ENCODE results near the gene PTPRE. TPM values are rescaled to one million over a fixed set of nuclear protein-coding genes. Genes with fewer than 3 reads are reported as not detected.

PTPRE gene
- total RNA-seq, 2 donors from 2014 or later, result 11.3 to 23.5 TPM

DNA sequence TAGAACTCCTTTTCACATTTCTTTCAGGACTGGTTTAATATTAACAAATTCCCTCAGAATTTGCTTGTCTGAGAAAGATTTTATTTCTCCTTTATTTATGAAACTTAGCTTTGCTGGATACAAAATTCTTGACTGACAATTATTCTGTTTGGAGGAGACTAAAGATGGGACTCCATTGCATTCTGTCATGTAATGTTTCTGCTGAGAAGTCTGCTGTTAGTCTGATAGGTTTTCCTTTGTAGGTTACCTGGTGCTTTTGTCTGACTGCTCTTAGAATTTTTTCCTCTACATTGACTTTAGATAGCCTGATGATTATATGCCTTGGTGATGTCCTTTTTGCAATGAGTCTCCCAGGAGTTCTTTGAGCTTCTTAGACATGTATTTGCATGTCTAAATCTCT is 37.6 kb upstream of the PTPRE start:
- Histone ChIP-seq H3K9me3 (peaks cover 0 to 17% of the 10 kb centered on the region in 2 donors), H3K36me3 (no peaks in the 10 kb centered on the region), H3K4me1 (peaks cover 0 to 7% of the 10 kb centered on the region in 2 donors), H3K27ac (no peak overlapping the region), H3K27me3 (no peaks in the 10 kb centered on the region), H3K4me3 (no peak overlapping the region)
- TF ChIP-seq, protein P1, sequence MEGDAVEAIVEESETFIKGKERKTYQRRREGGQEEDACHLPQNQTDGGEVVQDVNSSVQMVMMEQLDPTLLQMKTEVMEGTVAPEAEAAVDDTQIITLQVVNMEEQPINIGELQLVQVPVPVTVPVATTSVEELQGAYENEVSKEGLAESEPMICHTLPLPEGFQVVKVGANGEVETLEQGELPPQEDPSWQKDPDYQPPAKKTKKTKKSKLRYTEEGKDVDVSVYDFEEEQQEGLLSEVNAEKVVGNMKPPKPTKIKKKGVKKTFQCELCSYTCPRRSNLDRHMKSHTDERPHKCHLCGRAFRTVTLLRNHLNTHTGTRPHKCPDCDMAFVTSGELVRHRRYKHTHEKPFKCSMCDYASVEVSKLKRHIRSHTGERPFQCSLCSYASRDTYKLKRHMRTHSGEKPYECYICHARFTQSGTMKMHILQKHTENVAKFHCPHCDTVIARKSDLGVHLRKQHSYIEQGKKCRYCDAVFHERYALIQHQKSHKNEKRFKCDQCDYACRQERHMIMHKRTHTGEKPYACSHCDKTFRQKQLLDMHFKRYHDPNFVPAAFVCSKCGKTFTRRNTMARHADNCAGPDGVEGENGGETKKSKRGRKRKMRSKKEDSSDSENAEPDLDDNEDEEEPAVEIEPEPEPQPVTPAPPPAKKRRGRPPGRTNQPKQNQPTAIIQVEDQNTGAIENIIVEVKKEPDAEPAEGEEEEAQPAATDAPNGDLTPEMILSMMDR (IDR thresholded peaks at IDR 0.05), result no peak
- no peak for DNase-seq (ENCODE audit: low spot score)

DNA sequence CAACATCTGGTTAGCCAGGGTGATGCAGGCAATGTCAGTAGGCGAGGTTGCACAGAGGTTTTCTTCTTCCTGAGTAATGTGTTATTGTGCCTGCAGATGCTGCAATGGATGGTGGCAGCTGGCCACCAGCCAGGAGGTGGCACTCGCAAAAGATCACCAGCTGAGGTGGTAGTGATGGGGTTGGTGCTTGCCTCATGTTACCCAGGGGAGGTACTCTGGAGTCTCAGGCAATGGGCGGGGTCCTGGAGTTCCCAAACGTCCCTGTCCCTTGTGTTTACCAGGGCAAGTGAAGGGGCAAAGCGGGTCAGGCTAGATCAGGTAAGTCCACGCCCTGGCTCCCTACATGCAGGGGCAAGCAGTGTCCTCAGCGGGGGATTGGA is 35.3 kb upstream of the PTPRE start:
- H3K4me3 ChIP-seq, result no peak overlapping the region
- TF ChIP-seq, protein P1 (IDR thresholded peaks at IDR 0.05), result no peak
- no peaks in the 10 kb centered on the region for H3K27me3 ChIP-seq
- no peak overlapping the region for H3K27ac ChIP-seq
- DNase-seq (ENCODE audit: low spot score), result no peak
- H3K4me1 ChIP-seq, result peaks cover 0 to 7% of the 10 kb centered on the region in 2 donors
- H3K9me3 ChIP-seq, result peaks cover 0 to 17% of the 10 kb centered on the region in 2 donors
- no peaks in the 10 kb centered on the region for H3K36me3 ChIP-seq

DNA sequence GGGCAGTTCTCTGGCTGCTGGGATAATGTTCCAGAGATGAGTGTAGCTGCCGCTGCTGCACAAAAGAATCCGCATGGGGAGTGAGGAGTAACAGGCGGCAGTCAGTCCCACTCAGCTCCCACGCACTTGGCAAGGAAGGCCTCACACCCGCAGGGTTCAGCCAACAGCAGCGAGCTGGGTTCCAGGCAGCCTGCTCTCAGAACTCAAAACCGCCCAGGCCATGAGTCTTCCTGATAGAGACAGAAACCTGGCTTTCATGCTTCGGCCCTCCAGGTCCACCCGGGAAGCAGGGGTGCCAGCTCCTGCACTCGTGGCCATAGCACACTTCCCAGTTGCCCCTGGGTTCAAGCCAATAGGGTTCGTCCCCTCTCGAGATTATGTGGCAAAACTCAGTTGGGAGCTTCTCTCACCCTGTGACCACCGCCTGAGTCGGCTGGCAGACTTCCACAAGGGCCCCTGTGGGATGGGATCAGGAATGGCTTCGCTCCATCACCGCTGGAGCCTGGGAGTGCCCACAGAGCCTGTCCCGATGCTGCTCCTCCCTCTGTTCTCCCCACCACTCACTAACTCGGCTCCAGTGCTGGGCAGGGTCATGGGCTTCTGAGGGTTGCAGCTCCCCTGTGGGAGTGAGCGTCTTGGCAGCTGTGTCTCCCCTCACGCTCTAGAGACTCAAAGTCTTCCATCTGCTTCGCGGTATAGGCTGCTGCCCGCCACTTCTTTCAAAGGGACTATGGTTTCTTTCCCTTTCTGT is 34.7 kb upstream of the PTPRE start:
- Histone ChIP-seq H3K27me3 (no peaks in the 10 kb centered on the region), H3K4me1 (peaks cover 0 to 7% of the 10 kb centered on the region in 2 donors), H3K27ac (no peak overlapping the region), H3K4me3 (no peak overlapping the region), H3K9me3 (peaks cover 0 to 17% of the 10 kb centered on the region in 2 donors), H3K36me3 (no peaks in the 10 kb centered on the region)
- peak; percentile 60 for DNase-seq (ENCODE audit: low spot score)
- TF ChIP-seq, protein P1 (IDR thresholded peaks at IDR 0.05), result no peak

DNA sequence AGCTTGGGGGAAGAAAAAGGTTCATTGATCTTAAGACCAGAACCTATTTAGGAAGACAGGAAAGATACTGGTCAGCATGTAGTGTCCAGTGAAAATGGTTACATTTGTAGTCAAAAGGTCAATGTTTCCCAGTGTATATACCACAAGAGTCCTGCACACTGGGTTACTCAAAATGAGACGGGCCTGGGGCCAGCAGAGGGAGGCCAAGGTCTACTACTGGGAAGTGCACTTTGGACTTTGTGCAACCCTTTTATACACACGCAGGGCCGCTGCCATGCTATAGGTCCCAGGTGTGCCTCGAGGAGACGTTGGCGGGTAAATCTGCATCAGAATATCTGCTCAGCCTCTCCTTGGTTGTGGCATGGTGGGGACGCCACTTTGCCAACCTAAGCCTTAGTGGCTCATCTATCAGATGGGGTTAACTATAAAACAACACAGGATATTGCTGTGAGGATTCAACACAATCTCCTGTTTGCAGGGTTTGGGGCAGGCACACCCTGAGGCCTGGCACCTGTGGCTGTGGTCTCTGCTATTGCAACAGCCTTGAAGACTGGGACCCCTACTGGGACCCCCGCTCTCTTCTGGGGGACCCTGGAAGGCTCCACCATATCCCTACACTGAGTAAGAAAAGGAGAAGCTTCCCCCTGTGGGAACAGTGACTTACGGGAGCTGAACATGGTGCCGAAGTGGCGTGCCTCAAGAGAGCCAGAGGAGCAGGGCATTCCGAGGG is 33.9 kb upstream of the PTPRE start:
- peaks cover 0 to 7% of the 10 kb centered on the region in 2 donors for H3K4me1 ChIP-seq
- peak; percentile 50 for DNase-seq (ENCODE audit: low spot score)
- H3K36me3 ChIP-seq, result no peaks in the 10 kb centered on the region
- H3K27me3 ChIP-seq, result no peaks in the 10 kb centered on the region
- peaks cover 0 to 17% of the 10 kb centered on the region in 2 donors for H3K9me3 ChIP-seq
- H3K4me3 ChIP-seq, result no peak overlapping the region
- H3K27ac ChIP-seq, result no peak overlapping the region
- TF ChIP-seq, protein P1 (IDR thresholded peaks at IDR 0.05), result no peak

DNA sequence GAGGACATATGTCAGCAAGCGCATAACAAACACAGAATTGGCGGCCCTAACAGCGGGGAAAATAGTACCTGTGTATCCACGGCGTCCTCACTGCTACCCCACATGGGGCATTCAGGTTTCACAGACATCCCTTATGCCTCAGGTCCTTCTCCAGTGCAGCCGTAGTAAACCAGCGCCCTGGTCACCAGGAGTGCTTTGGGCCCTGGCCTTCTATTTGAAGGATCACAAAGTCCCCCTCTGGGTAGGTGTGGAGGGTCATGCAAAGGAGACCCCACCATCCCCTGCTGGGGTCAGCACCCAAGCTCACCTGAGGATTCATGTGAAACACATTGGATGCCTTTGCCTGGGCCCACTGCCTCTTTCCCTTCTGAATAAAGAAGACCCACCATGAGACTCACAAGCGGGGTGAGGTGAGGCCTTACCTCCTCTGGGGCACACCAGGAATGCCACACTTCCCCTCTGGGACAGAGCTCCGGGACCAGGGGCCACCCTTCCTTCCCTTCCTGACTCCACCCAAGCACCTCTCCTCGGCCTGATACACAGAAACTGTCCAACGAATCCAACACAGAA is 32.9 kb upstream of the PTPRE start:
- Histone ChIP-seq H3K9me3 (peaks cover 0 to 9% of the 10 kb centered on the region in 2 donors), H3K27me3 (no peaks in the 10 kb centered on the region), H3K36me3 (no peaks in the 10 kb centered on the region), H3K4me3 (no peak overlapping the region), H3K4me1 (peaks cover 0 to 7% of the 10 kb centered on the region in 2 donors), H3K27ac (no peak overlapping the region)
- TF ChIP-seq, protein P1 (IDR thresholded peaks at IDR 0.05), result no peak
- peak; percentile 47 for DNase-seq (ENCODE audit: low spot score)

All from right atrium auricular region (tissue), 2 donors.